Subcutaneous adipose tissue (tissue), 4 donors: ENCODE results near the gene RAB18. TPM values are rescaled to one million over a fixed set of nuclear protein-coding genes. Genes with fewer than 3 reads are reported as not detected.

Source experiments
- total RNA-seq, 4 donors: library from RNA; depleted of rRNA; stranded (reverse); fragments of >200 nt; gene quantifications; one replicate each; pipeline ENCODE4 v1.1.0, GENCODE V29; 2016
- TF ChIP-seq, protein P1 (sequence below): fragments of 450-650 bp; IDR thresholded peaks from one replicate; pipeline ENCODE4 v1.5.1; 2016; ENCODE audit warnings: low read depth, mild to moderate bottlenecking, control low read depth, antibody characterized with exemption, moderate library complexity

RAB18 gene
- total RNA-seq, 4 donors from 2014 or later, result 43.0 to 69.0 (median 51.5) TPM

DNA sequence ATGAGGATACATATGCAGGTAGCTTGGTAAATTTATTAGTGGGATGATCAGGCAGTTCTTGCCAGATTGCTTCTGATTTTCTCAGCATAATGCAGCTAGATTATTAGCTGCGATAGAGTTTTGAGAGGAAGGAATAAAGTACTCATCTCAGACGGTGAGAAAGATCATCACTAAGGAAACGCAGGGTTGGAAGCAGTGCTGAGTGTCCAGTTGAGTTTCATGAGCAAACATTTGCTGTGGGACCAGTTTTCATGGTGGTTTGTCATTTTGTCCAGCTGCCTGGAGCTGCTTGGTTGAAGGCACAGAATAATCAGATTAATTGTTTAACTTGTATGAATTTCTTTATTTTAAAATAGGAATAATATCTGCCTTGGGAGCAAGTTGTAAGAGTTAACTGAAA, 33.1 kb downstream of the RAB18 start:
- TF ChIP-seq, protein P1, sequence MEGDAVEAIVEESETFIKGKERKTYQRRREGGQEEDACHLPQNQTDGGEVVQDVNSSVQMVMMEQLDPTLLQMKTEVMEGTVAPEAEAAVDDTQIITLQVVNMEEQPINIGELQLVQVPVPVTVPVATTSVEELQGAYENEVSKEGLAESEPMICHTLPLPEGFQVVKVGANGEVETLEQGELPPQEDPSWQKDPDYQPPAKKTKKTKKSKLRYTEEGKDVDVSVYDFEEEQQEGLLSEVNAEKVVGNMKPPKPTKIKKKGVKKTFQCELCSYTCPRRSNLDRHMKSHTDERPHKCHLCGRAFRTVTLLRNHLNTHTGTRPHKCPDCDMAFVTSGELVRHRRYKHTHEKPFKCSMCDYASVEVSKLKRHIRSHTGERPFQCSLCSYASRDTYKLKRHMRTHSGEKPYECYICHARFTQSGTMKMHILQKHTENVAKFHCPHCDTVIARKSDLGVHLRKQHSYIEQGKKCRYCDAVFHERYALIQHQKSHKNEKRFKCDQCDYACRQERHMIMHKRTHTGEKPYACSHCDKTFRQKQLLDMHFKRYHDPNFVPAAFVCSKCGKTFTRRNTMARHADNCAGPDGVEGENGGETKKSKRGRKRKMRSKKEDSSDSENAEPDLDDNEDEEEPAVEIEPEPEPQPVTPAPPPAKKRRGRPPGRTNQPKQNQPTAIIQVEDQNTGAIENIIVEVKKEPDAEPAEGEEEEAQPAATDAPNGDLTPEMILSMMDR, result no peak

GRCh38 chr10:27537787-27538186, 33.7 kb downstream of the RAB18 start:
- TF ChIP-seq, protein P1, result no peak

DNA sequence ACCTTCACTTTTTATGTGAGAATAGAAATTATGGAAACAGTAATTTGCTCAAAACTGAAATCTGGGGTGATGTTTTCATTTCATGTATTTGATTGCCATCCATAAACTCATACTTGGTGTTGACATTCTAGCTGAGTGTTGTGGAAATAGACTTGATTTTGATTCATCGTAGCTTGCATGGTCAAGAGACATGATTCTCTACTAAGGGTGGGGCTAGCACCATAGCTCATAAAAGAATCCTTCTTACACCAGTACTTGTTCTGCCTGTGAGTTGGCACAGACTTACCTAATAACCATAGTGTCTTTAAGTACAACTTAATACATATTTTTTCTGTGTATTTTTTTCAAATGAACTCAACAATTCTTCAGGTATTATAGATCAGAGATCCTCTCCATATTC, 36.6 kb downstream of the RAB18 start:
- TF ChIP-seq, protein P1, result no peak

DNA sequence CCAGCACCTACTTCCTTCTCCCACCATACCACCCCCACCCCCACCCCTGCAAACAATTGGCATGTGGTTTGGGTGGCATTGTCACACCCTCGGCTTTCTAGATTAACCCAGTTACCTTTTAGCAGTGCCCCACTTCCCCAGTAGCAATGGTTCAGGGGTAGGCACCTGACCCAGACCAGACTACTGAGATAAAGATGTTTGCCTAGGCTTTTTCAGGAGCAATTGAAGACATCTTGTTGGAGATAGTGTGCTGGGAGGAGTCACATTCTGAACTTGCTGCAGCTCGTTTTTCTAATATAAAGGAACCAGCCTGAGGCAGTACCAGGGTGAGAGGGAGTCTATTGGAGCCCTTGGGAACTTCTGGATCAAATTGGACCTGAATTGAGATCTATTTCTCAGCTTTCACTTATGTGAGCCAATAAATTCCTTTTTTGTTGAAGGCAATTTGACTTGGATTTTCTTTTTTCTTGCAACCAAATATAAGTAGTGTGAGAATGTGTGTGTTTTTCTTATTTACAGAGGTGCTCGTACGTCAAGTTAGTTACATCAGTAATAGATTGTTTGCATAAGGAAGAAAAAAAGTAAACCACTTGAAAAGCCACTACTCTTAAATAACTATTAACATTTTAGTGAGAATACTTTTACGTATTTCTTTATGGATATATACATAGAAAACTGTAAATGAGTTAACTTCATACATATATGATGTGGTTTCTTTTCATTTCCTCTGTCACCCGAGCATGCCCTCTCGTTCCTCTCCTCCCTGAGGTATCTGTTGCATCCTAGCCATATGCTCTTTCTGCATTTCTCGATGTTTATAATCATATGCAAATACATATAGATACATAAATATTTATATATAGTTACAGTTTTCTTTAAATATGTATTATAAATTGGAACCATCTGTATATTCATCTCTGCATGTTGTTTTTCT, 38.0 kb downstream of the RAB18 start:
- TF ChIP-seq, protein P1, result no peak

- TF ChIP-seq, protein P1, result no peak
Observed at GRCh38 chr10:27542812-27543211, 38.7 kb downstream of the RAB18 start.

GRCh38 chr10:27547047-27547446, 42.9 kb downstream of the RAB18 start:
- TF ChIP-seq, protein P1, result no peak

- TF ChIP-seq, protein P1, result no peak
Observed at GRCh38 chr10:27547482-27547881, 43.4 kb downstream of the RAB18 start.
